ENCODE measurements around the gene TLE4.

The TLE4 gene

DNA sequence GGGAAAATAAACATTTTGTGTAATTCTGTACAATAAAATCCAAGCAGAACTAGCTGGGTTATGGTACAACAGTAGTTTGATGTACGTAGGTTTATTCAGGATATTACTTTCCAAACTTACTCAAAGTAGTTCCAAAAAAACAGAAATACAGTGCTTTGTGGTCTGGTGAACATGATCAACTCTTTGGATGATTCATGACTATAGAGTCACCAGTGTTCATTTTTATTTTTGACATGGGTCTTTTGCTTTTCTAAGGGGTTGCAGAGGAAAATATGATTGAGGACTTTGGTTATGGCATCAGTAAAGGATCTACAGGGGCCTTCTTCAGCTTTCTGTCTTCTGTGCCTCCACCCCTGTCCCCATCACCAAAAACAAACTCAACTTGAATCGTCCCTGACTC, 127.2 kb downstream of the TLE4 start:
- H3K36me3 ChIP-seq (ENCODE audit: control insufficient read depth, insufficient read depth, low read length, severe bottlenecking): no peaks in the 10 kb centered on the region
- no peaks in the 10 kb centered on the region for H3K9me3 ChIP-seq (ENCODE audit: control insufficient read depth, low read length)
- H3K4me1 ChIP-seq (ENCODE audit: control insufficient read depth, insufficient read depth, low read length): peaks cover 14% of the 10 kb centered on the region
- no peaks in the 10 kb centered on the region for H3K27me3 ChIP-seq (replicated peaks; ENCODE audit: control insufficient read depth, insufficient read depth, low read length)
- no peak overlapping the region for H3K9ac ChIP-seq (ENCODE audit: low read length)
- H3K4me3 ChIP-seq (ENCODE audit: low read length): no peak overlapping the region
- DNase-seq (ENCODE audit: low read depth): no peak

DNA sequence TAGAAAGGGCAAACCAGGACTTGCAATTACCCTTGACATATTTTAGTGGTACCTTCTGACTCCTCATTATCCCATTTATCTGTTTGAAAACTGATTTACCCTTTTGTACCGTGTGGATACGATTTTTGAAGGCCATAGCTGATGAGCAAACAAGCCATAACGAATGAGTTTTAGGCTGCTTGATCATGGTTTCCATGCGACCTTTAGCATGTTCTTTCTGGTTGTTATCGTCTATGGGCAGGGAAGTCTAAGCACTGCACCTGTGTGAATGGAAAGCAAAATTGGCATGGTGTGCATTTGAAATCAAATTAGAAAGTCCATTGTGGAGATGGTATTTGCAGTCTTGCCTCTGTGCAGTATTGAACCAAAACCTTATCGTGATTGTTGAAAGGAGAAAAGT, 127.7 kb downstream of the TLE4 start:
- no peaks in the 10 kb centered on the region for H3K36me3 ChIP-seq (ENCODE audit: control insufficient read depth, insufficient read depth, low read length, severe bottlenecking)
- no peaks in the 10 kb centered on the region for H3K9me3 ChIP-seq (ENCODE audit: control insufficient read depth, low read length)
- H3K27me3 ChIP-seq (replicated peaks; ENCODE audit: control insufficient read depth, insufficient read depth, low read length): no peaks in the 10 kb centered on the region
- no peak for DNase-seq (ENCODE audit: low read depth)
- peaks cover 9% of the 10 kb centered on the region for H3K4me1 ChIP-seq (ENCODE audit: control insufficient read depth, insufficient read depth, low read length)
- no peak overlapping the region for H3K9ac ChIP-seq (ENCODE audit: low read length)
- no peak overlapping the region for H3K4me3 ChIP-seq (ENCODE audit: low read length)

DNA sequence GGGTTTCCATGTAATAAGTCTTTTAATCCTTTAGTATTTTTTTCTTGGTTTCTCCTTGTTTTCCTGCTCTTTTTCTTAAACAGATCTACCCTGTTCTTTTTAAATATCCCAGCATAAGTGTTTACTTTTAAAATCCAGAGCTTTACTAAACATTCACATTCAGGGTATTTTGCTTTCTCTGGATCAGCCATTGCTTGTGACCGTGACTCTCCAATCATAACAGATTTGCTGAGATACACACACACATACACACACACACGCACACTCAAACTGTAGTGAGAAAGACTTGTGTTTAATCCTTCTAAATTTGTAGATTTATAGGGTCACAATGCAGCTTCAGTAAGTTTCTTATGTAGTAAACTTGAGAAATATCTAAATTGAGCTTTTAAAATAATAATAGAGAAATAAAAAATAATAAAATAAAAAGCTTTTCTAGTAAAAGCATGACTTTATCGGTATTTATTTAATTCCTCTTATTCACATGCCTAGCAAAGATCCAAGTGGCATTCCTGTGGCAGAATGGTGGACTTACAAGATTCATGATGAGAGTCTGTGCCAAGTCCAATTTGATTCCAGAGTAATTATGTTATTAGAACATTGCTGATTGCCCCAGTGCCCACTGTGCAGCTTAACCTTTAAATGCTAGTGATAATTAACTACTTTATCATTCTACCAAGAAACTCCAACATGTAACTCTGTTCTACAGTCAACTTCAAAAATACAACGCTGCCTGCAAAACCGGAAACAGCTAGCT, 129.0 kb downstream of the TLE4 start:
- Histone ChIP-seq H3K27me3 (replicated peaks; ENCODE audit: control insufficient read depth, insufficient read depth, low read length) (no peaks in the 10 kb centered on the region), H3K4me3 (ENCODE audit: low read length) (no peak overlapping the region), H3K36me3 (ENCODE audit: control insufficient read depth, insufficient read depth, low read length, severe bottlenecking) (peaks cover 12% of the 10 kb centered on the region), H3K9ac (ENCODE audit: low read length) (no peak overlapping the region), H3K9me3 (ENCODE audit: control insufficient read depth, low read length) (no peaks in the 10 kb centered on the region), H3K4me1 (ENCODE audit: control insufficient read depth, insufficient read depth, low read length) (no peaks in the 10 kb centered on the region)
- peak; percentile 39 for DNase-seq (ENCODE audit: low read depth)

DNA sequence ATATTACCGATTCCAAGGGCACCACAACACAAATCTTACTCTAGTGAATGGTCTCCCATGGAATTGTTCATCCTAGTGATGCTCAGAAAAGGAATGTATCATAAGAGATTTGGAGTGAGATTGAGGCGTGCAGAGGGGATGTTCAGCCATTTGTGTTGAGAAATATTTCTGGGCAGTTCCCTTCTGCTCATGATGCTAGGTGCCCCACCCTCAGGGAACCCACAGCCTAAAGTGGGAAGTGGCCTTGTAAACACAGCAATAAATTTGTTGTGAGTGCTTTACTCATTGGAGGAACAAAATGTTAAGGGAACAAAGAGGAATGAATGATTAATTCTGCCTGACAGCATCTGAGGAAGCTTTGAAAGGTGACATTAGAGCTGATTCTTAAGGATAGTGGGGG, 129.9 kb downstream of the TLE4 start:
- Histone ChIP-seq H3K4me1 (ENCODE audit: control insufficient read depth, insufficient read depth, low read length) (no peaks in the 10 kb centered on the region), H3K9ac (ENCODE audit: low read length) (no peak overlapping the region), H3K4me3 (ENCODE audit: low read length) (no peak overlapping the region), H3K9me3 (ENCODE audit: control insufficient read depth, low read length) (no peaks in the 10 kb centered on the region), H3K36me3 (ENCODE audit: control insufficient read depth, insufficient read depth, low read length, severe bottlenecking) (peaks cover 19% of the 10 kb centered on the region), H3K27me3 (replicated peaks; ENCODE audit: control insufficient read depth, insufficient read depth, low read length) (no peaks in the 10 kb centered on the region)
- DNase-seq (ENCODE audit: low read depth): peak; percentile 26

DNA sequence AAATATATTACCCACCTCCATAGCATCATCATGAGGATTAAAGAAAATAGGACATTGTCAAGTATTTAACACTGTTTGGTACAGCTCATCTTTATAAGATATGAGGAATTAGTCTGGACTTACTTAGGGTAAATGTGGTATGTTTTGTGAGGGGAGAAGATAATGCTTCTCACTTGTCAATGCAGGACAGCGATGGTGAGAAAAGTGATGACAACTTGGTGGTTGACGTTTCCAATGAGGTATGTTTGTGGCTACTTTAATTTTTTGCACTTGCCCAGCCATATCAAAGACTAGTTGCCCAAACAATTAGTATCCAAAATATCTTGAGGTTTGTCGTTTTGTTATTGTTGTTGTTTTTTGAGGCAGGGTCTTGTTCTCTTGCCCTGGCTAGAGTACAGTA, 133.9 kb downstream of the TLE4 start:
- no peaks in the 10 kb centered on the region for H3K4me1 ChIP-seq (ENCODE audit: control insufficient read depth, insufficient read depth, low read length)
- no peaks in the 10 kb centered on the region for H3K9me3 ChIP-seq (ENCODE audit: control insufficient read depth, low read length)
- H3K36me3 ChIP-seq (ENCODE audit: control insufficient read depth, insufficient read depth, low read length, severe bottlenecking): peaks cover 55% of the 10 kb centered on the region
- no peak for DNase-seq (ENCODE audit: low read depth)
- no peak overlapping the region for H3K4me3 ChIP-seq (ENCODE audit: low read length)
- H3K27me3 ChIP-seq (replicated peaks; ENCODE audit: control insufficient read depth, insufficient read depth, low read length): no peaks in the 10 kb centered on the region
- H3K9ac ChIP-seq (ENCODE audit: low read length): no peak overlapping the region

DNA sequence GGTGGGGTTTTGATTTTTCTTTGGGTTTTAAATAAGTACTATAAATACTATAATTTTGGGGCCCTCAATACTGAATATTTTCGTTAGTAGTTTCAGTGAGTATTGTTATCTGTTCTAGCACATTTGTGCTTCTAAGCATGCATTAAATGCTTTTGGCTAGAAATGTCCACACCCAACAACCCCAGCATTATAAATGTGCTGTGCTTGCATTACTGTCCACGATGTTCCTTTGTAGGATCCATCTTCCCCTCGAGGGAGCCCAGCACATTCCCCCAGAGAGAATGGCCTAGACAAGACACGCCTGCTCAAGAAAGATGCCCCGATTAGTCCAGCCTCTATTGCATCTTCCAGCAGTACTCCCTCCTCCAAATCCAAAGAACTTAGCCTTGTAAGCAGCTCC, 134.7 kb downstream of the TLE4 start:
- Histone ChIP-seq H3K9me3 (ENCODE audit: control insufficient read depth, low read length) (no peaks in the 10 kb centered on the region), H3K27me3 (replicated peaks; ENCODE audit: control insufficient read depth, insufficient read depth, low read length) (no peaks in the 10 kb centered on the region), H3K36me3 (ENCODE audit: control insufficient read depth, insufficient read depth, low read length, severe bottlenecking) (peaks cover 59% of the 10 kb centered on the region), H3K9ac (ENCODE audit: low read length) (no peak overlapping the region), H3K4me1 (ENCODE audit: control insufficient read depth, insufficient read depth, low read length) (no peaks in the 10 kb centered on the region), H3K4me3 (ENCODE audit: low read length) (no peak overlapping the region)
- DNase-seq (ENCODE audit: low read depth): no peak

DNA sequence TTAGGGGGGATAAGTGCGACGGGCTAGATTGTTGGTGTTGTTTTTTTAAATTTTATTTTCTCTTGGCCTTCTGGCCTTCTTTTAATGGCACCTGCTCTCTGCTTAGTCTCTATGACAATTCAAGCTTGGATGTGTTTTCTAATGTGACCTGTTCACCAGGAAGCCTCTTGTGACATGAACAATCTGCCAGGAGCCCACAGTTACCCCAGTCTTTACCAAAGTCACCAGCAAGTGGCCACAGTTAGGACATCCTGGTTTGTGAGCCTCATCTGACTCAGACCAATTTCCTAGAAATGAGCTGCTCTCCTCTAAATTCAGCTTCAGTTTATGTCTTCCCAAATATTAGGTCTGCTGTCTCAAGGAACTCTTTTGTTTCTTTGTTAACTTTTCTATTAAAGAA, 135.8 kb downstream of the TLE4 start:
- Histone ChIP-seq H3K9ac (ENCODE audit: low read length) (no peak overlapping the region), H3K27me3 (replicated peaks; ENCODE audit: control insufficient read depth, insufficient read depth, low read length) (no peaks in the 10 kb centered on the region), H3K9me3 (ENCODE audit: control insufficient read depth, low read length) (no peaks in the 10 kb centered on the region), H3K4me1 (ENCODE audit: control insufficient read depth, insufficient read depth, low read length) (no peaks in the 10 kb centered on the region), H3K4me3 (ENCODE audit: low read length) (no peak overlapping the region), H3K36me3 (ENCODE audit: control insufficient read depth, insufficient read depth, low read length, severe bottlenecking) (peaks cover 64% of the 10 kb centered on the region)
- DNase-seq (ENCODE audit: low read depth): no peak

DNA sequence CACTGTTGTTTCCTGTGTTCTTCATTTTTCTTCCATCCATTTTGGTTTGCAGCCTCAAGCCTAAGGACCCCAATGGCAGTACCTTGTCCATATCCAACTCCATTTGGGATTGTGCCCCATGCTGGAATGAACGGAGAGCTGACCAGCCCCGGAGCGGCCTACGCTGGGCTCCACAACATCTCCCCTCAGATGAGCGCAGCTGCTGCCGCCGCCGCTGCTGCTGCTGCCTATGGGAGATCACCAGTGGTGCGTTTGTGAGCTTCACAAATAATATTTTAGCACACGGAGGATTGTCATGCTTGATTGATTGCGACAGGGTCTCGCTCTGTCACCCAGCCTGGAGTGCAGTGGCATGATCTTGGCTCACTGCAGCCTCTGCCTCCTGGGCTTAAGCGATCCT, 136.8 kb downstream of the TLE4 start:
- no peak overlapping the region for H3K9ac ChIP-seq (ENCODE audit: low read length)
- H3K9me3 ChIP-seq (ENCODE audit: control insufficient read depth, low read length): no peaks in the 10 kb centered on the region
- peaks cover 70% of the 10 kb centered on the region for H3K36me3 ChIP-seq (ENCODE audit: control insufficient read depth, insufficient read depth, low read length, severe bottlenecking)
- no peaks in the 10 kb centered on the region for H3K4me1 ChIP-seq (ENCODE audit: control insufficient read depth, insufficient read depth, low read length)
- H3K4me3 ChIP-seq (ENCODE audit: low read length): no peak overlapping the region
- no peak for DNase-seq (ENCODE audit: low read depth)
- H3K27me3 ChIP-seq (replicated peaks; ENCODE audit: control insufficient read depth, insufficient read depth, low read length): no peaks in the 10 kb centered on the region

DNA sequence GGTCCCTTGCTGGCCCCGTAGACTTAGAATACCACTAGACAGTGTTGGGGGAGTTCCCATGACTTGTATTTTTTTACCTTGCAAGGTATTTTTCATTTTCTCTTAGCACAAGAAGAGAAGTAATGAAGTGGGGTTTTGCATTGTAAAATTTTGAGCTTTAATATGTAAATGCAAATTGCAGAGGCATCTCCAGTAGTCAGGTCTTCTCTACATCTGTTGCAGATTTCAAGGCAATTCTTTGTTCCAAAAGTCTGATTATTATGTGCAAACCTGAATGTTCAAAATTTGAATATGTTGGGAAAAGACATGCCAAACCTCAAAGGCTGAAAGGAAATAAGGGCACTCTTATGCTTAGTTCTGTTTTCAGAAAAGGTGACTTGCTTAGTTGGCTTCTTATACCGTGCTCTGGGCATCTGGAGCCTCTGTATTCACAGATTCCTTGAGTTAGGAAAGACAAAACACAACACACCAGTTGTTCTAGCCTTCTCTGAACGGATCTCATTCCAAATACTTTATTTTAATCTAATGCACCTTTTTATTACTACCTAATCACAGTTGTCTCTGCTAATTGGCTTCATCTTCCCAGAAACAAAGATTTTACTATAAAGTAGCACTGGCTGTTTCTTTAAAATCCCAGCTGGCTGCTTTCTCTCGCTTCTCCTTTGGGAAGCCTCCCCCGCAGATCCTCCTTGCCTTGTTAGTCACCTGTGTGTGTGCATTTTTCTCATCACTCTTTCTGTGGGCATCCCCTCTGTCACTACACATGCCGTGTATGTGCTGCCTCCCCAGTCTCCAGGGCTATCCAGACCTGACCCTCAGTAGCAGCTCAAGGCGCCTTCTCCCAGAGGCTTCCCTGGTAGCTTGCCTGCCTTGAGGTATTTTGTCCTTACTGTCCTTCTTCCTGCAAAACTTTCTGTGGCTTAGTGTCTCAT, 138.2 kb downstream of the TLE4 start:
- Histone ChIP-seq H3K27me3 (replicated peaks; ENCODE audit: control insufficient read depth, insufficient read depth, low read length) (no peaks in the 10 kb centered on the region), H3K4me3 (ENCODE audit: low read length) (no peak overlapping the region), H3K9me3 (ENCODE audit: control insufficient read depth, low read length) (no peaks in the 10 kb centered on the region), H3K36me3 (ENCODE audit: control insufficient read depth, insufficient read depth, low read length, severe bottlenecking) (peaks cover 72% of the 10 kb centered on the region), H3K4me1 (ENCODE audit: control insufficient read depth, insufficient read depth, low read length) (no peaks in the 10 kb centered on the region), H3K9ac (ENCODE audit: low read length) (no peak overlapping the region)
- no peak for DNase-seq (ENCODE audit: low read depth)

DNA sequence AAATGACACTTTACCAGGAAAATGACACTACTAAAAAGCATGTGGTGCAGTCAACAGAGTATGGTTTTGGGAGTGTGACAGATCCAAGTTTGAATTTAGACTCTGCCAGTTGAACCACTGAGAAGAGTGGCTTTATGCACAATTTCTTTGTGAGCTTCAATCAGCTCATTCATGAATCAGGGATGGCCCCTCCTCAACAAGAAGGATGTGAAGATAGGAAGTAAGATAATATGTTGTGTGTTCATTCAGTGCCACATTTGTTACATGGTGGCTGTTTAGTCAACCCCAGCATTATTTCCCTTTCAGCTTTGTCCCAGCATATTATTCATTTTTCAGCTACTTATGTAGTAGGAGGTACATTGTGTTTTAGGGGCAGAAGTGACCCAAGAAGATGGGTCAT, 140.1 kb downstream of the TLE4 start:
- Histone ChIP-seq H3K9ac (ENCODE audit: low read length) (no peak overlapping the region), H3K36me3 (ENCODE audit: control insufficient read depth, insufficient read depth, low read length, severe bottlenecking) (peaks cover 72% of the 10 kb centered on the region), H3K4me1 (ENCODE audit: control insufficient read depth, insufficient read depth, low read length) (no peaks in the 10 kb centered on the region), H3K27me3 (replicated peaks; ENCODE audit: control insufficient read depth, insufficient read depth, low read length) (no peaks in the 10 kb centered on the region), H3K9me3 (ENCODE audit: control insufficient read depth, low read length) (no peaks in the 10 kb centered on the region), H3K4me3 (ENCODE audit: low read length) (no peak overlapping the region)
- DNase-seq (ENCODE audit: low read depth): no peak

DNA sequence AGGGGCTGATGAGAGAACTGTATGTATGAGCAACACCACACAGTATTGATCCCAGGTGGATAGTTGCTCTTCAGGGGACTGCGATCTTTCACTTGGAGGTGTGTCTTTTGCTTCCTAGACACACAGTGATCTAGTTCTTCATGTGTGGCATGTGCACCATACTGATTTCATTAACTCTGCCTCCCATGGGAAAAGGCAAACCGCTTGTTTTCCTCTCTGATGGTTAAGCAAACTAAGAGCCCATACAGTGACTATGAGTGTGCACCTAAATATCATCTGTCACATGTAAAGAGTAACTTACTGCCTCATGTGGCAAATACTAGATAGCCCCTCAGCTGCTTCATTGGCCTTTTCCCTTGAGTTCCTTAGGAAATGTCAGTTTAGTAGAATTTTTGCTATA, 147.3 kb downstream of the TLE4 start:
- H3K4me3 ChIP-seq (ENCODE audit: low read length): no peak overlapping the region
- H3K27me3 ChIP-seq (replicated peaks; ENCODE audit: control insufficient read depth, insufficient read depth, low read length): no peaks in the 10 kb centered on the region
- H3K9me3 ChIP-seq (ENCODE audit: control insufficient read depth, low read length): no peaks in the 10 kb centered on the region
- no peak overlapping the region for H3K9ac ChIP-seq (ENCODE audit: low read length)
- no peak for DNase-seq (ENCODE audit: low read depth)
- H3K4me1 ChIP-seq (ENCODE audit: control insufficient read depth, insufficient read depth, low read length): no peaks in the 10 kb centered on the region
- peaks cover 87% of the 10 kb centered on the region for H3K36me3 ChIP-seq (ENCODE audit: control insufficient read depth, insufficient read depth, low read length, severe bottlenecking)

Data from adipocyte (in vitro differentiated cells).